HepG2 (cell line): ENCODE results near the gene SCARF1. TPM values are rescaled to one million over a fixed set of nuclear protein-coding genes. Genes with fewer than 3 reads are reported as not detected.

Experiments used
- CENPT ChIP-seq: sonication (generic); formaldehyde crosslinking; IDR thresholded peaks from 2 replicates; pipeline ENCODE4 v1.8.0; 2022; ENCODE audit warnings: low read depth, mild to moderate bottlenecking, moderate library complexity, missing genetic modification reagents
- DR1 ChIP-seq: sonication (generic); formaldehyde crosslinking; IDR thresholded peaks from 2 replicates; pipeline ENCODE4 v1.8.0; 2021; ENCODE audit warnings: mild to moderate bottlenecking, missing genetic modification reagents, inconsistent platforms
- HOXA7 ChIP-seq: sonication (generic); formaldehyde crosslinking; IDR thresholded peaks from 2 replicates; pipeline ENCODE4 v1.8.1; 2022; ENCODE audit warnings: mild to moderate bottlenecking, missing genetic modification reagents, moderate library complexity
- NR2F1 ChIP-seq, 2 experiments: fragments of 450-650 bp in 1 of 2; formaldehyde crosslinking in 1 of 2; IDR thresholded peaks; 2 replicates each; pipeline versions ENCODE4 v1.5.0 to v1.6.1; 2016 to 2020; ENCODE audit warnings: mild to moderate bottlenecking in 1 of 2, missing compliant biosample characterization in 1 of 2, missing genetic modification reagents in 1 of 2, moderate library complexity in 1 of 2
- REPIN1 ChIP-seq: sonication (generic); formaldehyde crosslinking; IDR thresholded peaks from 2 replicates; pipeline ENCODE4 v1.8.0; 2022; ENCODE audit warnings: missing genetic modification reagents, low read depth, mild to moderate bottlenecking, borderline replicate concordance
- SIN3B ChIP-seq: fragments of 150-350 bp; IDR thresholded peaks from 2 replicates; pipeline ENCODE4 v1.6.1; 2014; ENCODE audit warnings: low read length
- SP1 ChIP-seq, 2 experiments: fragments of 450-650 bp in 1 of 2; sonication (generic) in 1 of 2; formaldehyde crosslinking in 1 of 2; IDR thresholded peaks; 2 replicates each; pipeline versions ENCODE4 v1.4.0 to v1.6.1; 2016 to 2020; ENCODE audit warnings: missing genetic modification reagents in 1 of 2
- STAG1 ChIP-seq: sonication (generic); formaldehyde crosslinking; IDR thresholded peaks from 2 replicates; pipeline ENCODE4 v1.4.0; 2020; ENCODE audit warnings: missing genetic modification reagents
- TEAD3 ChIP-seq: optimal IDR thresholded peaks from 2 replicates; pipeline ENCODE3; 2016; ENCODE audit warnings: borderline replicate concordance
- ZC3H4 ChIP-seq: sonication (generic); formaldehyde crosslinking; IDR thresholded peaks from 2 replicates; pipeline ENCODE4 v1.4.0; 2020; ENCODE audit warnings: missing genetic modification reagents, borderline replicate concordance
- ZNF230 ChIP-seq: sonication (generic); formaldehyde crosslinking; IDR thresholded peaks from 2 replicates; pipeline ENCODE4 v1.4.0; 2020; ENCODE audit warnings: mild to moderate bottlenecking, missing genetic modification reagents
- ZNF451 ChIP-seq: sonication (generic); formaldehyde crosslinking; IDR thresholded peaks from 2 replicates; pipeline ENCODE4 v1.5.0; 2020; ENCODE audit warnings: mild to moderate bottlenecking, missing genetic modification reagents
- ZNF557 ChIP-seq: sonication (generic); formaldehyde crosslinking; IDR thresholded peaks from 2 replicates; pipeline ENCODE4 v1.4.0; 2020; ENCODE audit warnings: missing genetic modification reagents
- polyA plus RNA-seq, 8 experiments: library from polyadenylated mRNA; depleted of rRNA in 3 of 8; stranded (reverse) in 7 of 8; unstranded in 1 of 8; fragments of >200 nt; fragmentation: Illumina TruSeq in 4 of 8; extraction: Trizol in 4 of 8; gene quantifications; 2 replicates each; pipeline versions ENCODE4 v1.2.1 to v1.2.3, GENCODE V29; 2011 to 2016; ENCODE audit warnings: low read depth in 4 of 8, missing spikeins in 1 of 8, mixed read lengths in 1 of 8; ENCODE audit not compliant: insufficient read depth in 1 of 8
- total RNA-seq, 5 experiments: library from RNA; depleted of rRNA; stranded (reverse); fragments of >200 nt; fragmentation: Illumina TruSeq; extraction: Trizol; gene quantifications; 2 replicates each; pipeline ENCODE4 v1.2.3, GENCODE V29; 2016; ENCODE audit warnings: low read depth in 1 of 5
- TF ChIP-seq, protein P1 (sequence below), 2 experiments: fragments of 450-650 bp in 1 of 2; sonication (generic) in 1 of 2; formaldehyde crosslinking in 1 of 2; IDR thresholded peaks; 2 replicates each; pipeline versions ENCODE4 v1.6.1 to v1.8.0; 2016 to 2022; ENCODE audit warnings: antibody characterized with exemption in 1 of 2, mild to moderate bottlenecking in 1 of 2, missing genetic modification reagents in 1 of 2
- TF ChIP-seq, protein P2 (sequence below): sonication (generic); formaldehyde crosslinking; IDR thresholded peaks from 2 replicates; pipeline ENCODE4 v1.9.0; 2022; ENCODE audit warnings: low read depth, missing genetic modification reagents
- TF ChIP-seq, protein P3 (sequence below): sonication (generic); formaldehyde crosslinking; IDR thresholded peaks from 2 replicates; pipeline ENCODE4 v1.5.1; 2020; ENCODE audit warnings: missing genetic modification reagents, mild to moderate bottlenecking, borderline replicate concordance

Gene SCARF1
- total and polyA plus RNA-seq, 2 of the 13 experiments (the other 11 are each of a cell fraction or from before 2014, with no cell fraction given) = 0.24 to 0.71 TPM

DNA sequence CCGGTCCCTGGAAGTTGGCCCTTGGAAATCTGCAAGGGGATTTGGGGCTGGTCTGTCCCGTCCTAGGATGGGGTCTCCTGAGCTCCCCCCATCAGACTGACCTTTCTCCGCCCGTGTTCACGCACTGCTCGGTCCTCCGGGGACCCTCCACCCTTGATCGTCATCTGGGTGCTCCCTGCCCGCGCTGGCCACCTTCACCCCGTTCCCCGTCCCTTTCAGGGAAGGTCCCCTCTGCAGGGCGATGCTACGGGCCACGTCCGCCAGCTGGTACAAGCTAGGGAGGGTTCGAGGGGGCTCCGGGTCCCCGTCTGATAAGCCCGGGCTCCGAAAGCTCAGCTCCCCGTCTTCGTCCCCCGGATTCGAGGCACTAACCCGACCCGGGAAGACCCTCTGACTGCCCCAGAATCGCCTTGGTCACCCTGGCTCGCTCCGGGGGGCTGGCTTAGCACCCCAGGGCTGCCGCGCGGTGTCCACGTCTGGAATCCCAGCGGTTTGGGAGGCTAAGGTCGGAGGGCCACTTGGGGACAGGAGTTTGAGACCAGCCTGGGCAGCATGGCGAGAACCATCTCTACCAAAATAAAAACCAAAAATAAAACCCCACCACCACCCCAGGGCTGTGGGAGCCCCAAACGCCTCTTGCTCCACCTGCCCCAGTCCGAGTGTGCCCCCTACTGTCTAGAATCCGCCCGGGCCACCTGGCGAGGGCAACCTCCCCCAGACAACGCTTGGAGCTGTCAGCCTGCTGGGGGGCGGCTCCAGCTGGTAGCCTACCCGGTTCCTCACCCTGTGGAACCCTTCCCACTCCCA lies 15.8 kb downstream of the SCARF1 start (continued):
- TF ChIP-seq, protein P1, sequence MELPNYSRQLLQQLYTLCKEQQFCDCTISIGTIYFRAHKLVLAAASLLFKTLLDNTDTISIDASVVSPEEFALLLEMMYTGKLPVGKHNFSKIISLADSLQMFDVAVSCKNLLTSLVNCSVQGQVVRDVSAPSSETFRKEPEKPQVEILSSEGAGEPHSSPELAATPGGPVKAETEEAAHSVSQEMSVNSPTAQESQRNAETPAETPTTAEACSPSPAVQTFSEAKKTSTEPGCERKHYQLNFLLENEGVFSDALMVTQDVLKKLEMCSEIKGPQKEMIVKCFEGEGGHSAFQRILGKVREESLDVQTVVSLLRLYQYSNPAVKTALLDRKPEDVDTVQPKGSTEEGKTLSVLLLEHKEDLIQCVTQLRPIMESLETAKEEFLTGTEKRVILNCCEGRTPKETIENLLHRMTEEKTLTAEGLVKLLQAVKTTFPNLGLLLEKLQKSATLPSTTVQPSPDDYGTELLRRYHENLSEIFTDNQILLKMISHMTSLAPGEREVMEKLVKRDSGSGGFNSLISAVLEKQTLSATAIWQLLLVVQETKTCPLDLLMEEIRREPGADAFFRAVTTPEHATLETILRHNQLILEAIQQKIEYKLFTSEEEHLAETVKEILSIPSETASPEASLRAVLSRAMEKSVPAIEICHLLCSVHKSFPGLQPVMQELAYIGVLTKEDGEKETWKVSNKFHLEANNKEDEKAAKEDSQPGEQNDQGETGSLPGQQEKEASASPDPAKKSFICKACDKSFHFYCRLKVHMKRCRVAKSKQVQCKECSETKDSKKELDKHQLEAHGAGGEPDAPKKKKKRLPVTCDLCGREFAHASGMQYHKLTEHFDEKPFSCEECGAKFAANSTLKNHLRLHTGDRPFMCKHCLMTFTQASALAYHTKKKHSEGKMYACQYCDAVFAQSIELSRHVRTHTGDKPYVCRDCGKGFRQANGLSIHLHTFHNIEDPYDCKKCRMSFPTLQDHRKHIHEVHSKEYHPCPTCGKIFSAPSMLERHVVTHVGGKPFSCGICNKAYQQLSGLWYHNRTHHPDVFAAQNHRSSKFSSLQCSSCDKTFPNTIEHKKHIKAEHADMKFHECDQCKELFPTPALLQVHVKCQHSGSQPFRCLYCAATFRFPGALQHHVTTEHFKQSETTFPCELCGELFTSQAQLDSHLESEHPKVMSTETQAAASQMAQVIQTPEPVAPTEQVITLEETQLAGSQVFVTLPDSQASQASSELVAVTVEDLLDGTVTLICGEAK (IDR thresholded peaks at IDR 0.05) = no peak
- TF ChIP-seq, protein P1 (CRISPR knock-in tag; IDR thresholded peaks at IDR 0.05) = peak; percentile 63
- no peak for TF ChIP-seq ZNF557 (CRISPR knock-in tag)
- peak; percentile 34; the same call in 1 of the 2 replicates for TF ChIP-seq DR1
- TF ChIP-seq ZNF451 (CRISPR knock-in tag) = 0 out of 2 replicates have a peak, but pooled peaks have one; percentile 32
- no peak for TF ChIP-seq SP1 (IDR thresholded peaks at IDR 0.05)
- TF ChIP-seq SP1 (CRISPR knock-in tag; IDR thresholded peaks at IDR 0.05) = 0 out of 2 replicates have a peak, but pooled peaks have one; percentile 30
- TF ChIP-seq ZNF230 (CRISPR knock-in tag) = no peak
- no peak for TF ChIP-seq HOXA7 (CRISPR knock-in tag)
- peak; percentile 91 for TF ChIP-seq STAG1 (CRISPR knock-in tag)
- peak; percentile 74 for TF ChIP-seq TEAD3 (CRISPR knock-in tag)
- TF ChIP-seq, protein P2, sequence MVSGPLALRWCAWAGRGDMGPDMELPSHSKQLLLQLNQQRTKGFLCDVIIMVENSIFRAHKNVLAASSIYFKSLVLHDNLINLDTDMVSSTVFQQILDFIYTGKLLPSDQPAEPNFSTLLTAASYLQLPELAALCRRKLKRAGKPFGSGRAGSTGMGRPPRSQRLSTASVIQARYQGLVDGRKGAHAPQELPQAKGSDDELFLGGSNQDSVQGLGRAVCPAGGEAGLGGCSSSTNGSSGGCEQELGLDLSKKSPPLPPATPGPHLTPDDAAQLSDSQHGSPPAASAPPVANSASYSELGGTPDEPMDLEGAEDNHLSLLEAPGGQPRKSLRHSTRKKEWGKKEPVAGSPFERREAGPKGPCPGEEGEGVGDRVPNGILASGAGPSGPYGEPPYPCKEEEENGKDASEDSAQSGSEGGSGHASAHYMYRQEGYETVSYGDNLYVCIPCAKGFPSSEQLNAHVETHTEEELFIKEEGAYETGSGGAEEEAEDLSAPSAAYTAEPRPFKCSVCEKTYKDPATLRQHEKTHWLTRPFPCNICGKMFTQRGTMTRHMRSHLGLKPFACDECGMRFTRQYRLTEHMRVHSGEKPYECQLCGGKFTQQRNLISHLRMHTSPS (CRISPR knock-in tag) = no peak
- no peak for TF ChIP-seq CENPT (CRISPR knock-in tag)
- TF ChIP-seq ZC3H4 = no peak
- TF ChIP-seq, protein P3, sequence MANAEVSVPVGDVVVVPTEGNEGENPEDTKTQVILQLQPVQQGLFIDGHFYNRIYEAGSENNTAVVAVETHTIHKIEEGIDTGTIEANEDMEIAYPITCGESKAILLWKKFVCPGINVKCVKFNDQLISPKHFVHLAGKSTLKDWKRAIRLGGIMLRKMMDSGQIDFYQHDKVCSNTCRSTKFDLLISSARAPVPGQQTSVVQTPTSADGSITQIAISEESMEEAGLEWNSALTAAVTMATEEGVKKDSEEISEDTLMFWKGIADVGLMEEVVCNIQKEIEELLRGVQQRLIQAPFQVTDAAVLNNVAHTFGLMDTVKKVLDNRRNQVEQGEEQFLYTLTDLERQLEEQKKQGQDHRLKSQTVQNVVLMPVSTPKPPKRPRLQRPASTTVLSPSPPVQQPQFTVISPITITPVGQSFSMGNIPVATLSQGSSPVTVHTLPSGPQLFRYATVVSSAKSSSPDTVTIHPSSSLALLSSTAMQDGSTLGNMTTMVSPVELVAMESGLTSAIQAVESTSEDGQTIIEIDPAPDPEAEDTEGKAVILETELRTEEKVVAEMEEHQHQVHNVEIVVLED (CRISPR knock-in tag) = 0 out of 2 replicates have a peak, but pooled peaks have one; percentile 29
- TF ChIP-seq SIN3B = no peak
- TF ChIP-seq NR2F1 (CRISPR knock-in tag; IDR thresholded peaks at IDR 0.05) = no peak
- TF ChIP-seq REPIN1 = no peak
